OCI-LY1 (cell line): Measurements from ENCODE around the gene KRTDAP.

Source experiments
- CTCF ChIP-seq: fragments of 200-600 bp; sonication (generic), shearing (Covaris generic); IDR thresholded peaks from 2 replicates; pipeline ENCODE4 v1.5.1; 2017; ENCODE audit warnings: mild to moderate bottlenecking, antibody characterized with exemption, low read length, moderate library complexity, mixed read lengths
- EZH2 ChIP-seq: fragments of 200-600 bp; sonication (generic), shearing (Covaris generic); IDR thresholded peaks from 2 replicates; pipeline ENCODE4 v1.8.0; 2017; ENCODE audit warnings: borderline replicate concordance, mixed run types, mild to moderate bottlenecking, antibody characterized with exemption, low read length, moderate library complexity, mixed read lengths

- no peak for TF ChIP-seq CTCF
- no peak for TF ChIP-seq EZH2
Observed at GRCh38 chr19:35455616-35456201, 34.6 kb downstream of the KRTDAP start.
